Measurements from ENCODE around the gene ACD.

DNA sequence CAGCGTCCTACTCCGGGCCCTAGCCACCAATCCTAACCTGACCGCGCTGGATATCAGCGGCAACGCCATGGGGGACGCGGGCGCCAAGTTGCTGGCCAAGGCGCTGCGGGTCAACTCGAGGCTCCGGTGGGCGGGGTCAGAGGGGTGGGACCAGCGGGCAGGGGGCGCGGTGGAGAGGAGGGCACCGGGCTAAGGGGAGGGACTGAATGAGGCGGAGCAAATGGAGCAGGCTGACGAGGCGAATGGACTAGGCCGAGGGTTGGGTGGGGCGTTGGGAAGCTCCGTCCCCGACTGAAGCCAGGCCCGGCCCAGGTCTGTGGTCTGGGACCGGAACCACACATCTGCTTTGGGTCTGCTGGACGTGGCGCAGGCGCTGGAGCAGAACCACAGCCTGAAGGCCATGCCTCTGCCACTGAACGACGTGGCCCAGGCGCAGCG is 10.5 kb downstream of the ACD start:
- TF ChIP-seq POLR2A (IDR thresholded peaks at IDR 0.05) (no peak), EP300 (IDR thresholded peaks at IDR 0.05) (no peak)
- TF ChIP-seq, protein P1, sequence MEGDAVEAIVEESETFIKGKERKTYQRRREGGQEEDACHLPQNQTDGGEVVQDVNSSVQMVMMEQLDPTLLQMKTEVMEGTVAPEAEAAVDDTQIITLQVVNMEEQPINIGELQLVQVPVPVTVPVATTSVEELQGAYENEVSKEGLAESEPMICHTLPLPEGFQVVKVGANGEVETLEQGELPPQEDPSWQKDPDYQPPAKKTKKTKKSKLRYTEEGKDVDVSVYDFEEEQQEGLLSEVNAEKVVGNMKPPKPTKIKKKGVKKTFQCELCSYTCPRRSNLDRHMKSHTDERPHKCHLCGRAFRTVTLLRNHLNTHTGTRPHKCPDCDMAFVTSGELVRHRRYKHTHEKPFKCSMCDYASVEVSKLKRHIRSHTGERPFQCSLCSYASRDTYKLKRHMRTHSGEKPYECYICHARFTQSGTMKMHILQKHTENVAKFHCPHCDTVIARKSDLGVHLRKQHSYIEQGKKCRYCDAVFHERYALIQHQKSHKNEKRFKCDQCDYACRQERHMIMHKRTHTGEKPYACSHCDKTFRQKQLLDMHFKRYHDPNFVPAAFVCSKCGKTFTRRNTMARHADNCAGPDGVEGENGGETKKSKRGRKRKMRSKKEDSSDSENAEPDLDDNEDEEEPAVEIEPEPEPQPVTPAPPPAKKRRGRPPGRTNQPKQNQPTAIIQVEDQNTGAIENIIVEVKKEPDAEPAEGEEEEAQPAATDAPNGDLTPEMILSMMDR (IDR thresholded peaks at IDR 0.05): no peak
